Gastrocnemius medialis (tissue), 4 donors: ENCODE results near the gene TTLL6. TPM values are rescaled to one million over a fixed set of nuclear protein-coding genes. Genes with fewer than 3 reads are reported as not detected.

Experiments
- ATAC-seq, 2 donors: fragments of 150-250 bp; one replicate each; pipeline ENCODE4 v1.9.1; 2016
- DNase-seq, 2 donors: peaks; one replicate each; pipeline ENCODE4 v3.0.0-alpha.2; 2019
- H3K27ac ChIP-seq, 4 donors: fragments of 200-600 bp; sonication (generic); 1 replicate in 1 of 4; 2 replicates in 3 of 4; pipeline ENCODE4 v1.5.1; 2016 to 2018; ENCODE audit warnings: mild to moderate bottlenecking in 2 of 4, moderate library complexity in 1 of 4
- H3K27me3 ChIP-seq, 3 donors: fragments of 200-600 bp; sonication (generic) in 2 of 3; 1 replicate in 1 of 3; 2 replicates in 2 of 3; pipeline versions ENCODE4 v1.5.1 to v1.6.0; 2016 to 2019; ENCODE audit warnings: mild to moderate bottlenecking in 1 of 3, moderate library complexity in 1 of 3
- H3K36me3 ChIP-seq, 2 donors: fragments of 200-600 bp; sonication (generic) in 1 of 2; one replicate each; pipeline ENCODE4 v1.5.1; 2017 to 2018
- H3K4me1 ChIP-seq, 2 donors: fragments of 200-600 bp; sonication (generic) in 1 of 2; one replicate each; pipeline ENCODE4 v1.5.1; 2016 to 2017; ENCODE audit warnings: mild to moderate bottlenecking in 2 of 2
- H3K4me3 ChIP-seq, 4 donors: fragments of 200-600 bp; sonication (generic) in 3 of 4; 1 replicate in 1 of 4; 2 replicates in 3 of 4; pipeline ENCODE4 v1.5.1; 2016 to 2019; ENCODE audit warnings: mild to moderate bottlenecking in 2 of 4
- H3K9me3 ChIP-seq, 3 donors: fragments of 200-600 bp; sonication (generic) in 2 of 3; 1 replicate in 1 of 3; 2 replicates in 2 of 3; pipeline ENCODE4 v1.5.1; 2016 to 2019
- POLR2A ChIP-seq, 2 donors: fragments of 450-650 bp; IDR thresholded peaks; one replicate each; pipeline ENCODE4 v1.6.1; 2017; ENCODE audit warnings: antibody characterized with exemption in 2 of 2, mild to moderate bottlenecking in 2 of 2, moderate library complexity in 2 of 2
- in situ Hi-C, 4 donors: fragments of 200-750 bp; cut with MboI; loops; one replicate each; pipeline versions ENCODE4 v1.15.0 to v1.8.0; 2017; ENCODE audit warnings: low sequenced_read_pairs in 4 of 4
- intact Hi-C: fragments of 100-400 bp; cut with DNase I; formaldehyde crosslinking; loops from one replicate; pipeline ENCODE4 v1.15.1; 2023; ENCODE audit warnings: low total_unique reads
- total RNA-seq, 4 donors: library from RNA; depleted of rRNA; stranded (reverse); fragments of >200 nt; gene quantifications; one replicate each; pipeline versions ENCODE4 v1.1.0 to v1.2.3, GENCODE V29; 2016
- TF ChIP-seq, protein P1 (sequence below), 5 experiments: fragments of 450-650 bp in 3 of 5; fragments of 200-600 bp in 2 of 5; sonication (generic) in 2 of 5; IDR thresholded peaks in 4 of 5; conservative IDR thresholded peaks in 1 of 5; 1 replicate in 4 of 5; 2 replicates in 1 of 5; pipeline ENCODE4 v1.5.1; 2016 to 2019; ENCODE audit warnings: antibody characterized with exemption in 5 of 5, mild to moderate bottlenecking in 3 of 5, moderate library complexity in 3 of 5

Gene TTLL6
- total RNA-seq, 4 donors from 2014 or later = 0.10 TPM; not detected in 2

DNA sequence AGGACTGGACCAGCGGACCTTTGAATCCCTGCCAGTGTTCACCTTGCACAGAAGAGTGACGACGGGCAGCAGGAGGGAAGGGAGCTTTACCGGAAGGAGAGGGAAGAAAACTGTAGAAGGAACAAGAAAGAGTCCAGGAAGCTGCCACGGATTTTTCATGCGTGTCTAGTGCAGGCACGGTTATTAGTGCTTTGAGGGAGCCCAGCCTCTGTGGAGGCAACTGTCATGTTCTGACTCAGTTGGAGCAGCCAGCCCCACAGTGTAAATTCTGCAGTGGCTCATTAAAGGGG is 82.0 kb downstream of the TTLL6 start:
- no peak overlapping the region for H3K4me3 ChIP-seq
- H3K27ac ChIP-seq = no peak overlapping the region
- DNase-seq (no peak), ATAC-seq (no peak)
- no peaks in the 10 kb centered on the region for H3K4me1 ChIP-seq
- intact Hi-C loops = no loop called here
- in situ Hi-C loops = loop anchor here in 2 of 4 donors (25.0 kb wide), 3 partner anchors 98 to 277 kb away; partner anchors contain the start of genes HOXB9 (in 1 of the 2) and IGF2BP1 (in 1 of the 2)
- no peaks in the 10 kb centered on the region for H3K36me3 ChIP-seq
- no peaks in the 10 kb centered on the region for H3K9me3 ChIP-seq
- peaks cover 94 to 97% (median 96%) of the 10 kb centered on the region in 3 donors for H3K27me3 ChIP-seq
- no peak for TF ChIP-seq POLR2A (IDR thresholded peaks at IDR 0.05)
- TF ChIP-seq, protein P1, sequence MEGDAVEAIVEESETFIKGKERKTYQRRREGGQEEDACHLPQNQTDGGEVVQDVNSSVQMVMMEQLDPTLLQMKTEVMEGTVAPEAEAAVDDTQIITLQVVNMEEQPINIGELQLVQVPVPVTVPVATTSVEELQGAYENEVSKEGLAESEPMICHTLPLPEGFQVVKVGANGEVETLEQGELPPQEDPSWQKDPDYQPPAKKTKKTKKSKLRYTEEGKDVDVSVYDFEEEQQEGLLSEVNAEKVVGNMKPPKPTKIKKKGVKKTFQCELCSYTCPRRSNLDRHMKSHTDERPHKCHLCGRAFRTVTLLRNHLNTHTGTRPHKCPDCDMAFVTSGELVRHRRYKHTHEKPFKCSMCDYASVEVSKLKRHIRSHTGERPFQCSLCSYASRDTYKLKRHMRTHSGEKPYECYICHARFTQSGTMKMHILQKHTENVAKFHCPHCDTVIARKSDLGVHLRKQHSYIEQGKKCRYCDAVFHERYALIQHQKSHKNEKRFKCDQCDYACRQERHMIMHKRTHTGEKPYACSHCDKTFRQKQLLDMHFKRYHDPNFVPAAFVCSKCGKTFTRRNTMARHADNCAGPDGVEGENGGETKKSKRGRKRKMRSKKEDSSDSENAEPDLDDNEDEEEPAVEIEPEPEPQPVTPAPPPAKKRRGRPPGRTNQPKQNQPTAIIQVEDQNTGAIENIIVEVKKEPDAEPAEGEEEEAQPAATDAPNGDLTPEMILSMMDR (IDR thresholded peaks at IDR 0.05 in 4 of 5, conservative IDR thresholded peaks at IDR 0.05 in 1 of 5) = no peak

DNA sequence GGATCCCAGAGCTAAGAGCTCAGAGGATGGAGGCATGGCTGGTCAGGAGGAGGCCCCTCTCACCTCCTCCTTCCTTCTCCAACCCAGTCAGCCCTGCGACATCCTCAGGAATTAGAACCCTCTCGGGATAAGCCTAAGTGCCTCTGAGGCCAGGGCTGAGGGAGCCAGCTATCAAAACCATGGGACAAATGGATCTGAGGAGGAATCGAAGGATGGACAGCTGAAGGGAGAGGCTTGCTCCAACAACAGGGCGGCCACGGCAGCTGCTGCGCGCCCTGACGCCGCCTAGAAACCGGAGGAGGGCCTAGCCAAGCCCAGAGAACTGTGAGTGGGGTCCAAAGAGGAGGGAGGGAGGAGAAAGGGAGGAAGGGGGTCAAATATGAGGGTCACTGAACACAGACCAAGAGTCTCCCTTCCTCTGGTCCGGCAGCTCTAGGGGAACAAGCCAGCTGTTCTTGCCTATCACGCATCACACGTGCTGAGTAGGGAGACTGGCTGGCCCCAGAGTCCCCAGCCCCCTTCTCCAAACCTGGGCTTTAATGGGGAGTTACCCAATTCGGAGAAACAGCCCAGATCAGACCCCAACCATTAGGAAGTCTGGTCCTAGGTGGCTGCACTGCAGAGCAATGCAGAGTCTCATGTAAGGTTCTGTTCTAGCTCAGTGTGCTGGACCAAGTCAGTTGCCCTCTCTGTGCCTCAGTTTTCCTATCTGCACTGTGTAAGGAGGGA is 82.5 kb downstream of the TTLL6 start:
- Histone ChIP-seq H3K36me3 (no peaks in the 10 kb centered on the region), H3K27me3 (peaks cover 94 to 97% (median 97%) of the 10 kb centered on the region in 3 donors), H3K9me3 (no peaks in the 10 kb centered on the region), H3K27ac (no peak overlapping the region), H3K4me3 (no peak overlapping the region), H3K4me1 (no peaks in the 10 kb centered on the region)
- no peak for TF ChIP-seq POLR2A (IDR thresholded peaks at IDR 0.05)
- TF ChIP-seq, protein P1 (IDR thresholded peaks at IDR 0.05 in 4 of 5, conservative IDR thresholded peaks at IDR 0.05 in 1 of 5) = no peak
- intact Hi-C loops (no loop called here), in situ Hi-C loops (loop anchor here in 2 of 4 donors (25.0 kb wide), 3 partner anchors 97 to 278 kb away; partner anchors contain the start of genes HOXB9 (in 1 of the 2) and IGF2BP1 (in 1 of the 2))
- DNase-seq = no peak
- ATAC-seq = no peak

DNA sequence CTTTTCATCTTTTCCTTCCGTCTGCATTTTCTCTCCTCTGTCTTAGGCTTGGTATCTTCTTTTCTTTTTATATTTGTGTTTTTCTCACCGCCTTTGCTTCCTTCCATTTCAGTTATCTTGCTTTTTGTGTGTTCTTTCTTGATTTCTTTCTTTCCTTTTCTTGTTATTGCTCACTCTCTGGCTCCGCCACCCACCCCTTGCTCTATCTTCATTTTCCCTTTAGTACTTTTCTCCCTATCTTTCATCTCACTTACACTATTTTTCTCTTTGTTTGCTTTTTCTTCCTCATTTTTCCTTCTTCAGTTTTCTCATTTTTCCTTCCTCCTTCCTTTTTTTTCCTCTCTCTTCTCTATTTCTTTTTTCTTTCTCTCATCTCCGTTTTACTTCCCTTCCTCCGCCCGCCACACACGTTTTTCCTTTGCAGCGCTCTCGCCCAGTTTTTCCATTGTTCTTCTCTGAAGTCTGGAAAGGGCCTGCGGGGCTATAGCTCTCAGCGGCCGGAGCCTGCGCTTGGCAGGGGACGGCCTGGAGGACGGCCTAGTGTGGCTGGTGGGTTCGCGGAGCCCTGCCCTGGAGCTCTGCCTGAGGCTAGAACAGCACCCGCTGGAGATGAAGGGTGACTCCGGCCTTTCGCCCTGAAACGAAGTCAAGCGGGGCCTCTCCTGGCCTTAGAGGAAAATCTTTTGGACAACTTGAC is 83.2 kb downstream of the TTLL6 start:
- peaks cover 94 to 98% (median 97%) of the 10 kb centered on the region in 3 donors for H3K27me3 ChIP-seq
- in situ Hi-C loops (loop anchor here in 2 of 4 donors (25.0 kb wide), 3 partner anchors 96 to 279 kb away; partner anchors contain the start of genes HOXB9 (in 1 of the 2) and IGF2BP1 (in 1 of the 2)), intact Hi-C loops (no loop called here)
- H3K9me3 ChIP-seq = no peaks in the 10 kb centered on the region
- peaks cover 3 to 5% of the 10 kb centered on the region in 2 donors for H3K4me1 ChIP-seq
- DNase-seq = no peak
- no peak for TF ChIP-seq POLR2A (IDR thresholded peaks at IDR 0.05)
- TF ChIP-seq, protein P1 (IDR thresholded peaks at IDR 0.05 in 4 of 5, conservative IDR thresholded peaks at IDR 0.05 in 1 of 5) = no peak
- ATAC-seq = no peak
- no peak overlapping the region for H3K27ac ChIP-seq
- H3K4me3 ChIP-seq = no peak overlapping the region
- H3K36me3 ChIP-seq = no peaks in the 10 kb centered on the region

DNA sequence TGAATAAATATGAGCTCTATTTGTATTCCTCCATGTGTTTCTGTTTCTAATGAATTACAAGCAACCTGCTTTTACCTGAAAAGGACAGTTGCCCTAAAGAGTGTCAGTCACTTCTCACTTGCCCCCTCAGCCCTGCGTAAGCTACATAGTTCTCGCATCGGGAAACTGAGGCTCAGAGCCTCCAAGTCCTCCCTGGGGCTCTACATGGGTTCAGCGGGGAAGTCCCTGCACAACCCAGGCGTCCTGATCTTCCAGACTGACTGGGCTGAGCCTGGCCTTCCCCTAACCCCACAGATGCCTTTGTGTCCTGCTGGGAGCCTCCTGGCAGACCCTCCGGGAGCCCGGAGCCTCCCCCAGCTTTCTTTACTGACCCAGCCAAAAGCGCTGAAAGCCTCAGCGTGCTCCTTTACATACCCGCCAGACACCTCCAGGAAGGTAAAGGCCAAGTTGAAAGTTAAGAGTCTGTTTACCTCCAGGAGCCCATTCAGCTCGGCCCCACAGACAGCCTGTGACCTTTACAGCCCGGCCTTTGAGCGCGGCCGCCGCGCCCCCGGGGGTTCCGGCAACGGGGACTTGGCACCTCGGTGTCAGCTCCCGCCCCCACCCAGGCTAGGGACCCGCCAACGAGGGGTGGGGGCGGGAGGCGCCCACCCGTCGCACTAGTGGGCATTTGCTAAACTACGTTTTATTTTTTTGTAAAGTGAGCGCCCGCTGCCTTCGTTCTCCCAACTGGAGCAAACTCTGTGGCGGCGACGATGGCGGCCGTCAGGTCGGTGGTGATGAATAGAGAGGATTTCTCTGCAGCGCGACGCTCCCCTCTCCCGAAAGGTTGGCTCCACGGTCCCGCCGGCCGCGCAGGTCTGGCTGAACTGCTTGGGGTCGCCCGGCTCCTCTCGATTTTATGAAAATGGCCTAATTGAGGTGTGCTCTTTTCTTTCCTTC is 84.1 kb downstream of the TTLL6 start:
- Histone ChIP-seq H3K4me3 (no peak overlapping the region), H3K27ac (no peak overlapping the region), H3K36me3 (no peaks in the 10 kb centered on the region), H3K27me3 (peaks cover 94 to 99% (median 98%) of the 10 kb centered on the region in 3 donors), H3K9me3 (no peaks in the 10 kb centered on the region), H3K4me1 (peaks cover 11% of the 10 kb centered on the region in 2 donors)
- DNase-seq = no peak
- TF ChIP-seq, protein P1 (IDR thresholded peaks at IDR 0.05 in 4 of 5, conservative IDR thresholded peaks at IDR 0.05 in 1 of 5) = no peak
- TF ChIP-seq POLR2A (IDR thresholded peaks at IDR 0.05) = no peak
- in situ Hi-C loops = loop anchor here in 2 of 4 donors (25.0 kb wide), 3 partner anchors 96 to 279 kb away; partner anchors contain the start of genes HOXB9 (in 1 of the 2) and IGF2BP1 (in 1 of the 2)
- intact Hi-C loops = no loop called here
- no peak for ATAC-seq
